Mucosa of gallbladder (tissue), 1 donor: ENCODE results near the gene DBNDD2. TPM values are rescaled to one million over a fixed set of nuclear protein-coding genes. Genes with fewer than 3 reads are reported as not detected.

Source experiments
- DNase-seq: peaks from one replicate; pipeline ENCODE4 v3.0.0-alpha.2; 2020; ENCODE audit warnings: low spot score
- total RNA-seq: library from RNA; stranded (reverse); gene quantifications from one replicate; pipeline ENCODE4 v1.2.1, GENCODE V29; 2021
- donor health status: DM: no; HTN: no; CAD: no.

Gene DBNDD2
- total RNA-seq, 1 donor from 2014 or later: 48.0 TPM

GRCh38 chr20:45448270-45448669, 40.2 kb downstream of the DBNDD2 start:
- peak; percentile 57 for DNase-seq

- no peak for DNase-seq
Measured at GRCh38 chr20:45449528-45449927, 41.4 kb downstream of the DBNDD2 start.

- no peak for DNase-seq
Measured at GRCh38 chr20:45450097-45450818, 42.2 kb downstream of the DBNDD2 start.

GRCh38 chr20:45452238-45452637, 44.1 kb downstream of the DBNDD2 start:
- no peak for DNase-seq

GRCh38 chr20:45452772-45453691, 44.9 kb downstream of the DBNDD2 start:
- DNase-seq: no peak

- peak; percentile 58 for DNase-seq
Measured at GRCh38 chr20:45456632-45457031, 48.5 kb downstream of the DBNDD2 start.

GRCh38 chr20:45459606-45460005, 51.5 kb downstream of the DBNDD2 start:
- DNase-seq: no peak

Other genes starting within 250 kb of the DBNDD2 start
- gene PI3, start 233.4 kb upstream of the DBNDD2 start, total RNA-seq: not detected
- 1.1 TPM for gene SEMG1, start 201.3 kb upstream of the DBNDD2 start, total RNA-seq
- not detected for gene SEMG2, start 186.9 kb upstream of the DBNDD2 start, total RNA-seq
- 548 TPM for gene SLPI, start 153.7 kb upstream of the DBNDD2 start, total RNA-seq
- gene RBPJL, start 101.4 kb upstream of the DBNDD2 start, total RNA-seq: 0.26 TPM
- gene MATN4, start 100.0 kb upstream of the DBNDD2 start, total RNA-seq: 0.09 TPM
- gene SDC4, start 59.9 kb upstream of the DBNDD2 start, total RNA-seq: 118 TPM
- gene SYS1, start 45.1 kb upstream of the DBNDD2 start, total RNA-seq: 41.3 TPM
- not detected for gene TP53TG5, start 30.0 kb upstream of the DBNDD2 start, total RNA-seq
- 98.3 TPM for gene PIGT, start 7.9 kb downstream of the DBNDD2 start, total RNA-seq
- 144 TPM for gene WFDC2, start 61.5 kb downstream of the DBNDD2 start, total RNA-seq
- gene SPINT3, start 107.3 kb downstream of the DBNDD2 start, total RNA-seq: not detected
- gene WFDC6, start 131.2 kb downstream of the DBNDD2 start, total RNA-seq: not detected
- not detected for gene EPPIN, start 139.1 kb downstream of the DBNDD2 start, total RNA-seq
- not detected for gene WFDC8, start 171.0 kb downstream of the DBNDD2 start, total RNA-seq
- not detected for gene WFDC10A, start 221.4 kb downstream of the DBNDD2 start, total RNA-seq
- gene WFDC9, start 223.0 kb downstream of the DBNDD2 start, total RNA-seq: not detected